NCI-H1092 treated with DMSO at 0.1 percent for 48 hours (cell line): Measurements from ENCODE around the gene KCNH2.

Experiments
- DNase-seq: peaks from one replicate; lab custom pipeline; 2025; lab: John Stamatoyannopoulos, UW

The KCNH2 gene

GRCh38 chr7:150994141-150994837 is 16.2 kb upstream of the KCNH2 start:
- DNase-seq = no peak

- DNase-seq = no peak
Observed at GRCh38 chr7:150993511-150993910, 15.4 kb upstream of the KCNH2 start.

- no peak for DNase-seq
Observed at GRCh38 chr7:150992833-150993302, 14.7 kb upstream of the KCNH2 start.

- no peak for DNase-seq
Observed at GRCh38 chr7:150992051-150992640, 14.0 kb upstream of the KCNH2 start.

GRCh38 chr7:150990416-150991186 is 12.5 kb upstream of the KCNH2 start, which contains the start of gene NOS3:
Gene NOS3, plus strand, starts transcription at chr7:150991017. Its CDS starts 2,787 bp downstream, at chr7:150993804.
- DNase-seq = no peak

- no peak for DNase-seq
Observed at GRCh38 chr7:150989456-150989855, 11.3 kb upstream of the KCNH2 start.

GRCh38 chr7:150988230-150989226 is 10.4 kb upstream of the KCNH2 start:
- DNase-seq = peak; percentile 83

GRCh38 chr7:150986556-150986955 is 8.4 kb upstream of the KCNH2 start:
- DNase-seq = no peak

GRCh38 chr7:150986099-150986512 is 8.0 kb upstream of the KCNH2 start:
- peak; percentile 83 for DNase-seq

GRCh38 chr7:150983893-150984368 is 5.8 kb upstream of the KCNH2 start:
- DNase-seq = no peak

GRCh38 chr7:150982351-150982750 is 4.2 kb upstream of the KCNH2 start:
- no peak for DNase-seq

- peak; percentile 26 for DNase-seq
Observed at GRCh38 chr7:150981644-150982043, 3.5 kb upstream of the KCNH2 start.

- DNase-seq = peak; percentile 17
Observed at GRCh38 chr7:150980663-150981062, 2.5 kb upstream of the KCNH2 start.

GRCh38 chr7:150979713-150980390 is 1.7 kb upstream of the KCNH2 start:
- no peak for DNase-seq

- DNase-seq = peak; percentile 39
Observed at GRCh38 chr7:150977382-150978125, 567 bp downstream of the KCNH2 start.

- DNase-seq = no peak
Observed at GRCh38 chr7:150976529-150977381, 1.4 kb downstream of the KCNH2 start.

- no peak for DNase-seq
Observed at GRCh38 chr7:150975536-150976319, 2.4 kb downstream of the KCNH2 start.
